ENCODE results near the gene RNPEPL1.

Gene RNPEPL1

GRCh38 chr2:240539906-240540305, 28.4 kb upstream of the RNPEPL1 start:
- no peak for DNase-seq (ENCODE audit: extremely low read depth, low read depth)
- H3K4me3 ChIP-seq (replicated peaks; ENCODE audit: low read depth, low read length), result no peak overlapping the region

GRCh38 chr2:240551288-240551687, 17.0 kb upstream of the RNPEPL1 start:
- DNase-seq (ENCODE audit: extremely low read depth, low read depth), result no peak
- no peak overlapping the region for H3K4me3 ChIP-seq (replicated peaks; ENCODE audit: low read depth, low read length)
- no peak for TF ChIP-seq CTCF (IDR thresholded peaks at IDR 0.05; ENCODE audit: low read depth, low read length, missing control alignments)

More at GRCh38 chr2:240539906-240540305, 28.4 kb upstream of the RNPEPL1 start:
- TF ChIP-seq CTCF (IDR thresholded peaks at IDR 0.05; ENCODE audit: low read depth, low read length, missing control alignments), result no peak

- H3K4me3 ChIP-seq (replicated peaks; ENCODE audit: low read depth, low read length), result no peak overlapping the region
- no peak for TF ChIP-seq CTCF (IDR thresholded peaks at IDR 0.05; ENCODE audit: low read depth, low read length, missing control alignments)
- no peak for DNase-seq (ENCODE audit: extremely low read depth, low read depth)
Observed at GRCh38 chr2:240551811-240552210, 16.5 kb upstream of the RNPEPL1 start.

- TF ChIP-seq CTCF (IDR thresholded peaks at IDR 0.05; ENCODE audit: low read depth, low read length, missing control alignments), result no peak
- DNase-seq (ENCODE audit: extremely low read depth, low read depth), result no peak
- H3K4me3 ChIP-seq (replicated peaks; ENCODE audit: low read depth, low read length), result no peak overlapping the region
Observed at GRCh38 chr2:240553956-240554480, 14.3 kb upstream of the RNPEPL1 start.

- no peak for TF ChIP-seq CTCF (IDR thresholded peaks at IDR 0.05; ENCODE audit: low read depth, low read length, missing control alignments)
- H3K4me3 ChIP-seq (replicated peaks; ENCODE audit: low read depth, low read length), result no peak overlapping the region
- DNase-seq (ENCODE audit: extremely low read depth, low read depth), result no peak
Observed at GRCh38 chr2:240554767-240555493, 13.4 kb upstream of the RNPEPL1 start.

GRCh38 chr2:240555541-240556250, 12.6 kb upstream of the RNPEPL1 start:
- H3K4me3 ChIP-seq (replicated peaks; ENCODE audit: low read depth, low read length), result no peak overlapping the region
- TF ChIP-seq CTCF (IDR thresholded peaks at IDR 0.05; ENCODE audit: low read depth, low read length, missing control alignments), result no peak
- DNase-seq (ENCODE audit: extremely low read depth, low read depth), result no peak

Measured in HFF-Myc (cell line).